Panc1 (cell line): ENCODE data around the gene WDFY1. TPM values are rescaled to one million over a fixed set of nuclear protein-coding genes. Genes with fewer than 3 reads are reported as not detected.

ENCODE experiments used
- ATAC-seq: fragments of 200-7000 bp; cut with Tn5 transposase; 2 replicates; pipeline ENCODE4 v1.9.1; 2020; ENCODE audit warnings: mild to moderate bottlenecking, moderate library complexity
- BruUV-seq: library from RNA; stranded (reverse); fragments of 400-500 nt; replicated peaks from 2 replicates; lab custom pipeline; 2021; lab: Mats Ljungman, UMichigan
- CTCF ChIA-PET: fragments of 300-600 bp; sonication (Branson Sonifier 250); formaldehyde crosslinking; loops from one replicate; lab custom pipeline; 2022; ENCODE audit warnings: antibody characterized with exemption; lab: Charles Lee
- POLR2A ChIA-PET: fragments of 300-600 bp; sonication (Branson Sonifier 250); formaldehyde crosslinking; loops from one replicate; lab custom pipeline; 2022; ENCODE audit warnings: antibody characterized with exemption; lab: Charles Lee
- DNase-seq: peaks from one replicate; pipeline ENCODE4 v3.0.0-alpha.2; 2010; ENCODE audit warnings: low read depth, low spot score
- H3K27ac ChIP-seq: 2 replicates; pipeline ENCODE4 v1.5.1; 2011; ENCODE audit warnings: mild to moderate bottlenecking, low read length, inconsistent platforms
- H3K27me3 ChIP-seq: fragments of 200-500 bp; sonication (Bioruptor generic); 2 replicates; pipeline ENCODE4 v1.6.0; 2014; ENCODE audit warnings: low read length, inconsistent platforms; ENCODE audit not compliant: control insufficient read depth, insufficient read depth
- H3K36me3 ChIP-seq: fragments of 200-500 bp; sonication (Bioruptor generic); 2 replicates; pipeline ENCODE4 v1.5.1; 2014; ENCODE audit warnings: inconsistent platforms, mild to moderate bottlenecking, low read length, moderate library complexity; ENCODE audit not compliant: control insufficient read depth, insufficient read depth
- H3K4me1 ChIP-seq: 2 replicates; pipeline ENCODE4 v1.5.1; 2011; ENCODE audit warnings: inconsistent platforms, mild to moderate bottlenecking, low read length, moderate library complexity; ENCODE audit not compliant: control insufficient read depth, insufficient read depth
- H3K4me3 ChIP-seq, 2 experiments: 2 replicates each; pipeline ENCODE4 v1.5.1; 2011 to 2012; ENCODE audit warnings: low read depth in 2 of 2, low read length in 2 of 2, mild to moderate bottlenecking in 2 of 2, inconsistent platforms in 1 of 2, moderate library complexity in 1 of 2
- H3K9me3 ChIP-seq: fragments of 200-500 bp; sonication (Bioruptor generic); 2 replicates; pipeline ENCODE4 v1.5.1; 2014; ENCODE audit warnings: low read depth, mild to moderate bottlenecking, inconsistent platforms, low read length, moderate library complexity; ENCODE audit not compliant: control insufficient read depth, insufficient read depth
- CTCF ChIP-seq: fragments of 450-650 bp; IDR thresholded peaks from 2 replicates; pipeline ENCODE4 v1.5.1; 2017; ENCODE audit warnings: mild to moderate bottlenecking
- POLR2AphosphoS5 ChIP-seq: IDR thresholded peaks from 2 replicates; pipeline ENCODE4 v1.6.1; 2012; ENCODE audit warnings: mild to moderate bottlenecking, low read depth, low read length, moderate library complexity
- REST ChIP-seq, 2 experiments: IDR thresholded peaks; 2 replicates each; pipeline ENCODE4 v1.6.1; 2011 to 2012; ENCODE audit warnings: low read depth in 2 of 2, control low read depth in 1 of 2, low read length in 1 of 2, mild to moderate bottlenecking in 1 of 2, moderate library complexity in 1 of 2; ENCODE audit not compliant: insufficient read depth in 1 of 2
- SIN3A ChIP-seq: IDR thresholded peaks from 2 replicates; pipeline ENCODE4 v1.6.1; 2012; ENCODE audit warnings: low read depth, mild to moderate bottlenecking, low read length, moderate library complexity, borderline replicate concordance; ENCODE audit not compliant: insufficient read depth
- TCF7L2 ChIP-seq: IDR thresholded peaks from 2 replicates; pipeline ENCODE4 v1.6.1; 2011; ENCODE audit warnings: mild to moderate bottlenecking, low read depth, low read length, inconsistent platforms
- in situ Hi-C: cut with HindIII; loops from 2 replicates; pipeline ENCODE4 v1.10.0; 2016; ENCODE audit warnings: low sequenced_read_pairs, low pct_unique_long_range_greater_than_20kb
- intact Hi-C: fragments of 100-400 bp; cut with micrococcal nuclease; formaldehyde crosslinking; loops from one replicate; pipeline ENCODE4 v1.10.0; 2022; ENCODE audit not compliant: unreplicated experiment
- total RNA-seq: library from RNA; stranded (reverse); gene quantifications from one replicate; pipeline ENCODE4 v1.2.1, GENCODE V29; 2021; ENCODE audit not compliant: unreplicated experiment

WDFY1 gene
- total RNA-seq, 1 experiment from 2014 or later, result 48.5 TPM

GRCh38 chr2:223947711-223948205 lies 2.6 kb upstream of the WDFY1 start:
- POLR2A ChIA-PET, result no interaction called here
- no peaks in the 10 kb centered on the region; the same call in 1 of the 2 replicates for H3K36me3 ChIP-seq
- CTCF ChIA-PET, result no interaction called here
- in situ Hi-C loops (no loop called here), intact Hi-C loops (no loop called here)
- H3K27me3 ChIP-seq, result no peaks in the 10 kb centered on the region
- H3K27ac ChIP-seq, result no peak overlapping the region
- no TSS peak for BruUV-seq
- H3K4me3 ChIP-seq, result no peak overlapping the region
- H3K4me1 ChIP-seq, result peaks cover 11% of the 10 kb centered on the region
- DNase-seq, result no peak
- no peak for ATAC-seq
- TF ChIP-seq CTCF (no peak), TCF7L2 (no peak), REST (IDR thresholded peaks at IDR 0.05; ENCODE audit: insufficient read depth in 1 of 2, low read depth in 2 of 2, low read length in 1 of 2) (no peak), POLR2AphosphoS5 (no peak), SIN3A (no peak)
- H3K9me3 ChIP-seq, result no peaks in the 10 kb centered on the region

GRCh38 chr2:223945755-223946154 lies 620 bp upstream of the WDFY1 start:
- BruUV-seq, result no TSS peak
- peak overlapping the region; percentile 58; the same call in 1 of the 2 replicates for H3K27ac ChIP-seq
- ATAC-seq (no peak), DNase-seq (no peak)
- POLR2A ChIA-PET, result no interaction called here
- in situ Hi-C loops, result no loop called here
- peaks cover 16% of the 10 kb centered on the region for H3K4me1 ChIP-seq
- no peaks in the 10 kb centered on the region; the same call in 1 of the 2 replicates for H3K36me3 ChIP-seq
- intact Hi-C loops, result no loop called here
- H3K9me3 ChIP-seq, result no peaks in the 10 kb centered on the region
- H3K27me3 ChIP-seq, result no peaks in the 10 kb centered on the region
- CTCF ChIA-PET, result no interaction called here
- TF ChIP-seq CTCF (no peak), TCF7L2 (no peak), SIN3A (no peak), POLR2AphosphoS5 (no peak), REST (IDR thresholded peaks at IDR 0.05; ENCODE audit: insufficient read depth in 1 of 2, low read depth in 2 of 2, low read length in 1 of 2) (no peak)
- H3K4me3 ChIP-seq, result peak overlapping the region; percentile 83 to 87
